Measurements from ENCODE around the gene VPS13D.

DNA sequence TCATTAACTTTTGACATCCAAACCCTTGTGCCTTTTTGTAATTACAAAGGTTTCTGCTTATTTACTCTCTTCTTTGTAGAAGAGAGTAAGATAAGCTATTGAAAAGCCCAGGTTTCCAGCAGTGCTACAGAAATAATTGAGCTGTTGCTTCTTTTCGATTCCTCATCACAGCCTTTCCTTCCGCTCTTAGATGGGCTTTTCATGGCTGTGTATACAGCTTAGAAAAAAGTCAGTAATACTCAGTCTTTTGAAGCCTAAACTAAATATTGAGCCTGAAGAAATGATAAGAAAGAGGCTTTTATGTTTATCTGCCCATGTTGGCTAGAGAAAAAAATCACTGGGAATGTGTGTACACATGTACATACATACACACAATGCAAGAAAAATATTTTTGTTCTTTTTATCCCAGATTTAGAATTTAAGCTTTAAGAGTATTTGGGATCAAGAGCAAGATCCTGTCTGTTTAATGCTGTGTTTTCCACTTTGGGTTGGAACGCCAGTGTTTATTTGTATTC is 172.4 kb downstream of the VPS13D start:
- TF ChIP-seq ZNF274 (IDR thresholded peaks at IDR 0.05; ENCODE audit: low read depth, low read length) = no peak
- TF ChIP-seq SP1 (IDR thresholded peaks at IDR 0.05; ENCODE audit: low read depth) = no peak

Data from HCT116 (cell line).